ENCODE results near the gene FOS.

GRCh38 chr14:75249958-75250336 is 28.7 kb upstream of the FOS start:
- no peak for TF ChIP-seq POLR2A (IDR thresholded peaks at IDR 0.05; ENCODE audit: low read length)
- no peak for TF ChIP-seq GATA1 (IDR thresholded peaks at IDR 0.05; ENCODE audit: low read depth, low read length)

Data from erythroblast (primary cell).